HG03469 (cell line): Measurements from ENCODE around the gene RPTOR.
A peak's percentile ranks its signal among the peaks of the same experiment; 100 is the strongest.
"Not testable (repeated sequence)": the region's sequence is repeated elsewhere in the genome, so short reads cannot be mapped to it uniquely, and the experiment has no call there.

ENCODE experiments used
- ATAC-seq: cut with Tn5 transposase; IDR thresholded peaks from one replicate; pipeline ENCODE4 v1.9.1; 2021; ENCODE audit warnings: mild to moderate bottlenecking, moderate library complexity, moderate number of reproducible peaks; ENCODE audit not compliant: unreplicated experiment

The RPTOR gene

GRCh38 chr17:80872501-80873306, 328.1 kb downstream of the RPTOR start:
- ATAC-seq = no peak

DNA sequence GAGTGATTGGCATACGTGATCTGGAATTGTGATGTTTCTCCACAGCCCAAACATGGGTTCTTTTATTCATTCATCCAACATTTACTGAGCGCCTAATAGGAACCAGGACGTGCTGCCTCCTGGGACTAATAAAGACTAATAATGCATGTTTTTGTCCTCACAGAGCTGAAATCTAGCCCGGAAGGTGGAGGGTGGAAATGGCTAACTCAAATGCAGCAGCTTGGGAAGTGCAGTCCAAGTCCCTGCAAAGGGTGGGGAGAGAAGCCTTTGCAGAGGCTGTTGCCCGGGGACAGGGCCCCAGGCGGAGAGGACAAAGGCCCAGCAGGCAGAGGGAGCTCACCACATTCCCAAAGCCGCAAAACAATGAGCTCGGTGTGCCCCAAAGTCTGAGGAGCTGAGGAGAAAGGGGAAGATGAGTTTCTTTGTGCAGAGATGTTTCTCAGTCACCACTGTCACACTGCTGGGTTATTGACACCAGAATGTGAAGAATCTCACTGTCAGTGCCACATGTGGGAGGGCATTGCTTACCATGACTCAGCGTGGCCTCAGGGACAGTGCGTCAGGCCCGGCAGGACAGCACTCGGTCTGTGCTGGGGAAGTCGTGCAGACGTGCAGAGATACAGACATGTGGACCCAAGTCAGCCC, 328.8 kb downstream of the RPTOR start:
- ATAC-seq = no peak

DNA sequence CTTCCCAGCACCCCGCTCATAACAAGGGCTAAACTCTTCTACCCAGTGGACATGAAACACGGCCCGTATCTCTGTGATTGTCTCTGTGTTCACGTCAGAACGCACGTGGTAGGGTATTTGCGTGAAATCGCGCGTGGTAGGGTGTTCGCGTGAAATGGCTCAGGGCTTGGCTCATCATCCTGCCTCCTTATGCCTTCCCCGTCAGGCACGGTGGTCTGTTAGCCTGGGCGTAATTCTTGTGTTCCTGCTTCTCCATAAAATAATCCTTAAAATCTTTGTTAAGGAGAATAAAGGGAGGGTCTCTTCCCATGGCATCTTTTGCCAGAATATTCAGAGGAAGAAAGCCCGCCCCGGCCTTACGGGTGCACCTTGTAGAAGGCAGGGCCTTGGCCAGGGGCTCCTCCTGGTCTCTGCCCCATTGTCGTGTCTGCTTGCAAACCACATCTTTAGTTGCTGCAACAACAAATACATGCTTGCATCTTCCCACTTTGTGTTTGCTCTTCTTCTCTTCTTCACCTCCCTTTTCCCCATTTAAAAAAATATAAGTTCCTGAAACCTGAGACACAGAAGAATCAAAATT, 330.3 kb downstream of the RPTOR start:
- no peak for ATAC-seq

DNA sequence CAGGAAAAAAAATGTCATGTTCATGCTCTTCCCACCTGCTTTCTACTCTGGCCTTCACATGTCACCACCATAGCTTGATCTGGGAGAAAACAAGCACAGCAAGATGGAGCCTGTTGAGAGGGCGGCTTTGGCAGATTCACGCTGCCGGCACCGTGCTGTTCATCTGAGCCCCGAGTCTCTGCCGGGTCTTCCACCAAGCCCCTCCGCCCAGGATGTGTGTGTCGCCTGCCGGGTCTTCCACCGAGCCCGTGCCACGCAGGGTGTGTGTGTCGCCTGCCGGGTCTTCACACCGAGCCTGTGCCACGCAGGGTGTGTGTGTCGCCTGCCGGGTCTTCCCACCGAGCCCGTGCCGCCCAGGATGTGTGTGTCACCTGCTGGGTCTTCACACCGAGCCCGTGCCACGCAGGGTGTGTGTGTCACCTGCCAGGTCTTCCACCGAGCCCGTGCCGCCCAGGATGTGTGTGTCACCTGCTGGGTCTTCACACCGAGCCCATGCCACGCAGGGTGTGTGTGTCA, 330.9 kb downstream of the RPTOR start:
- not testable (repeated sequence) for ATAC-seq

DNA sequence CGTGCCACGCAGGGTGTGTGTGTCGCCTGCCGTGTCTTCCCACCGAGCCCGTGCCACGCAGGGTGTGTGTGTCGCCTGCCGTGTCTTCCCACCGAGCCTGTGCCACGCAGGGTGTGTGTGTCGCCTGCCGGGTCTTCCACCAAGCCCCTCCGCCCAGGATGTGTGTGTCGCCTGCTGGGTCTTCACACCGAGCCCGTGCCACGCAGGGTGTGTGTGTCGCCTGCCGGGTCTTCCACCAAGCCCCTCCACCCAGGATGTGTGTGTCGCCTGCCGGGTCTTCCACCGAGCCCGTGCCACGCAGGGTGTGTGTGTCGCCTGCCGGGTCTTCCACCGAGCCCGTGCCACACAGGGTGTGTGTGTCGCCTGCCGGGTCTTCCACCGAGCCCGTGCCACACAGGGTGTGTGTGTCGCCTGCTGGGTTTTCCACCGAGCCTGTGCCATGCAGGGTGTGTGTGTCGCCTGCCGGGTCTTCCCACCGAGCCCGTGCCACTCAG, 331.9 kb downstream of the RPTOR start:
- ATAC-seq = not testable (repeated sequence)

DNA sequence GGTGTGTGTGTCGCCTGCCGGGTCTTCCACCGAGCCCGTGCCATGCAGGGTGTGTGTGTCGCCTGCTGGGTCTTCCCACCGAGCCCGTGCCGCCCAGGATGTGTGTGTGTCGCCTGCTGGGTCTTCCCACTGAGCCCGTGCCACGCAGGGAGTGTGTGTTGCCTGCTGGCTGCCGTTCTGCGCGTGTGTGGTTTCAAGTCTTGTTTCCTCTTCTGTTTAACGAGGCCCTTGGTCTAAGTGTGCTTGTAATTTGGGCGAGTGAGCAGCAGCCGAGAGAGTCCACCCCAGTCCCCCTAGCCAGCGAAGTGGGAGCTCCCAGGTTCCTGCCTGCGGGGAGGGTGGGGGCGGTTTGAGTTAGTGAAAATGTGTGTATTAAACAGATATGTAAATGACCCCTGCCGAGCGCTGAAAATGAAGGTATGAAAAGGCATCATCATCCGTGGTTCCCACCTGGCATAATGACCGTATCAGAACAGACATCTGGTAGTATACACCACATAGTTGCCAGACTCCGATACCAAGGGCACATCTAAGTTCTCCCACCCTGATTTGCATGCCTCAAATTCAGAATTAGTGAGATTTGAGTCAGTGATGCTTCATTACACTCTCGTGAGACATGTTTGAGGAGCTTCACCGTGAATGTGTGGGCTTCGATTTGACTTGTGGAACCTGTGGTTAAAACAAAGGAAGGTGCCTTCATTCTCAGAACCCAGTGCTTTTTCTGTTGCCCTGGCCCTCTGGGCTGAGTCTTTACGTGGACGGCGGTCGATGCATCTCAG, 332.5 kb downstream of the RPTOR start:
- peak; percentile 82 for ATAC-seq

DNA sequence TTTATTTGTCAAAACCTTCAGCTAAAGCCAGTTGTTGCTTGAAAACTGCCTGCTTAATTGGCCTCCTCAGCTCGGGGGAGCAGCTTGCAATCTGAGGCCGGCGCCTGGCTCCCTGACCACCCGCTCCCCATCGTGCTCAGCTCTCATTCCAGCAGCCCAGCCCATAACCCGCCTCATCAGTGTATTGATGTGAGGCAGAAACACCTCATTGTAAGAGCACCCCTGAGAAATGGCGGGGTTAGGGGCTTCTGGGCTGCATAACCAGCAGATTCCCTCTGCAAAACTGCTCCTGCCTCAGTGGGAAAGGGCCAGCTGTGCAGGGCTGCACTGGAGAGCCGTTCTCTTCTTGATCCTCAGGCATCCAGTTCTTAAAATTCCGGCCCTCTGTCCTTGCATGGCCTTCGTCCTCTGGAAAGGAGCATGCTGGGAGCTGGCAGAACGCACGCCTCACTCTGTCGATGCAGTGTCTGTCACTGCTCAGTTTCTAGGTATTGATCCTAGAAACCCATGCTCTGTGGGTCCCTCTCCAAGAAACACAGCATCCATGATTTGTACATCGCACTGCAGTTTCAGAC, 333.2 kb downstream of the RPTOR start:
- no peak for ATAC-seq

GRCh38 chr17:80878876-80879722, 334.5 kb downstream of the RPTOR start:
- ATAC-seq = no peak

- no peak for ATAC-seq
Observed at GRCh38 chr17:80879723-80880647, 335.3 kb downstream of the RPTOR start.

DNA sequence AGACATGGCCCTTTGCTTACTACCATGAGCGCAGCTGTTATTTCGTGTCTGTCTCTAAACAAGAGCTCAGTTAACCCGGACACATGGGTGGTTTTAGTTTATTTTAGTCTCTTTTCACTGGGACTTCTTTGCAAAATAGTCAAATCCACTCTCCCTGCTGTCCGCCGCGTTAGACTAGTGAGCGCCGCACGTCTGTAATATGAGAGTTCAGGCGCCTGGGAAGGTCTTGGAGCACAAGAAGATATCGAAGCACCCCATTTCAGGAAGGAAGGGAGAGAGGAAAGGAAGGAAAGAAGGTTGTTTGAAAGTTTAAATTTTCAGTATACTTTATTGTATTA, 336.0 kb downstream of the RPTOR start:
- ATAC-seq = no peak

GRCh38 chr17:80881306-80881705, 336.7 kb downstream of the RPTOR start:
- no peak for ATAC-seq

DNA sequence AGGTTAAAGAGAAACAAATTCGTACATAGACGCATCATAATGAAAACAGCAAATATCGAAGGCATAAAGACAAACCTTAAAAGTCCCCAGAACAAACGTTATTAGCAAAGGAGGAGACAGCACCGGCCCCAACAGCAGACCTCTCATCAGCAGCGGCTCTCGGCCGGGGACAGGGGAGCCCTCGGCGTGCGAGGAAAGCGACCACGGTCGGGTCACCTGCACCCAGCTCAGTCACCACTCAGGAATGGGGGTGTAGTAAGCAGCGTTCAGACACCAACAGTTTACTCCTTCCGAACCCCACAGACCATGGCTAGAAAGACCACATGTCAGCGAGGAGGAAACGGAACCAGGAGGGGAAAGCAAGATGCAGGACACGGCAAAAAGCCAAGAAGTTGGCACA, 337.7 kb downstream of the RPTOR start:
- ATAC-seq = no peak

DNA sequence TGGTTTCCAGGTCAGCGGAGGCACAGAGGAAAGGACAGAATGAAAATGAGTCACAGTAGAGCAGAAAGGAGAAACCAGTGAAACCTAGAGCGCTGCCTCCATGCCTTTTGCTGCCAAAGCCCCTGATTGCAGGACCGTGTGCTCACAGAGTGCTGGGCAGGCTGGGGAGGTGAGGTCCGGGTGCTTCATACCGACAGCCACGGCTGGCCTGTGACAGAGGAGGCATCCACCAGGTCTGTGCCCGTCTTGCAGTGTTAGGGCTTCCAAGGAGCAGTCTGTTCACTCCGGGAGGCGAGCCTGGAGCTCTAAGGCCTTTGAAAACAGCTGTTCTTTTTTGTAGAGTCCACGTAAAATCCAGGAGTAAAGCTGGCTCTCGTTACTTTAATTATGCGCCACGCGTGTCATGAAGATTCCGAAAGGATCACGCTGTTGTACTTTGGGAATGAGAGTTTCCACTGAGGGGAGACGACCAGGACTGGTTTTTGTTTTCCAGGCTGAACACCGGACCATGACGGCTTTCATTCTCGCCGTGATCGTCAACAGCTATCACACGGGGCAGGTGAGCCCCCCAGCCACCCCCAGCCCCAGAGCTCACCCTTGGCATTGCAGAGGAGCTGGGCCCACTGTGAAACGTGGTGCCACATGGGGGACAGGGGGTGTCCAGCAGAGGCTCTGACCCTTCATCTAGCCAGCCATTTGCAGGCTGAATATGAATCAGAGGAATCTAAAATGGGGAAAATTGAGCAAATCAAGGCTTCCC, 338.5 kb downstream of the RPTOR start:
- no peak for ATAC-seq

GRCh38 chr17:80883831-80884735, 339.4 kb downstream of the RPTOR start:
- ATAC-seq = no peak

DNA sequence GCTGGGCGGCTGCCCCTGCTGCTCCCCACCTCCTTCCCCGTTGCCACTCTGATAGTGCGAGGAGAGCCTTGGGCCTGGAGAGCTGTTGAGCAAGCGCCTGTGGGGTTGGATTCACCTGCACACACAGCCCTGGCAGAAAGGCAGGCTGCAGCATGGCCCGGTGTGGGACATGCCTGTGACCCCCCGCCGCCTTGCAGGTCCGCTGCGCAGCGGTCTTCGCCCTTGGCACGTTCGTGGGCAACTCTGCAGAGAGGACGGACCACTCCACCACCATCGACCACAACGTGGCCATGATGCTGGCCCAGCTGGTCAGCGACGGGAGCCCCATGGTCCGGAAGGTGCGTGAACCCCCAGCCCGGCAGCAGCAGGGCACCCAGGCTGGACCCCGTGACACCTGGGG, 340.2 kb downstream of the RPTOR start:
- no peak for ATAC-seq

DNA sequence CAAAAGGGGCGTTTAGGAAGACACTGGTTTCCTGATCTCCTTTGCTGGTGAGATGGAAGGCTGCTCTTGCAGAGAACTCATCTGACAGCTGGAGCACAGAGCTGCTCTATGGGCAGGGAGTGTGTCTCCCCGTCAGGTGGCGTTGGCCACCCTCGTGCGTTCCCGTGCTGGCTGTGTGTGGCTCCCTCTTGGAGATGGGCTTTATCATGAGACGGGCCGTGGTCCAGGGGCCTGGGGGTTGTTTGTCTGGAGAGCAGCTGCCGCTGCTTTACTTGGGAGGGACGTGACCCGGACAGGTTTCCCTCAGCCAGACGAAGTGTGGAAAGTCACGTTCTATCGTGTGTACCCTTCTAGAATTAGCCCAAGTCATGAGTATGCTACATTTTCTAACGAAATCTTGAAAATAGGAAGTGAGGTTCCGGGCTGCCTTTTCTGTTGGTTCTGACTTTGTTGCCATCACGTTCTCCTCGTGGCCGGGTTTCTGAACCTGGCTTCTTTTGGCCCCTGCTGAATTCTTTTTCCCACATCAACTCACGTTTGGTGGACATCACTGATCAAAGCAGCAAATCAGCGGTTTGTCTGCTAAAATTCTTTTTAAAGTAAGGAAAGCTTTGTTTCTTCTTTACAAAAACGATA, 341.4 kb downstream of the RPTOR start:
- ATAC-seq = no peak
